HG03159 (cell line): Measurements from ENCODE around the gene FASTKD2.

Experiments
- ATAC-seq: cut with Tn5 transposase; IDR thresholded peaks from one replicate; pipeline ENCODE4 v1.9.1; 2021; ENCODE audit warnings: mild to moderate bottlenecking, moderate library complexity; ENCODE audit not compliant: unreplicated experiment

FASTKD2 gene

DNA sequence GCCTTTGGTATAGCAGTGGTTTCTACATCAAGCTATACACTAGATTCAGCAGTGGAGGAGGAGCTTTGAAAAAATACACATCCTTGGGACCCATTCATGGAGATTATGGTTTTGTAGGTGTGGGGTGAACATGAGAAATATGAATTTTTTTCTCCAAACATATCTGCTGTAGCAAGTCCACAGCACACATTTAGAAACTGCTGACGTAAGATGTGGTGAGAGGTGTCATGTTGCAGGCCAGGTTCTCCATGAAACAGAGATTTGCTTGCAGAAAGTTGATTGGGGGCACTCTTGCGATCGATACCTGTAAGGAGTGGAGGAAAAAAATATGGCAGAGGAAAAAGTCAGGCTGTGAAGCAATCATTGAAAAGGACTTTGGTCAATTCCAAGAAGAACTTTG is 67.9 kb downstream of the FASTKD2 start:
- ATAC-seq = no peak

DNA sequence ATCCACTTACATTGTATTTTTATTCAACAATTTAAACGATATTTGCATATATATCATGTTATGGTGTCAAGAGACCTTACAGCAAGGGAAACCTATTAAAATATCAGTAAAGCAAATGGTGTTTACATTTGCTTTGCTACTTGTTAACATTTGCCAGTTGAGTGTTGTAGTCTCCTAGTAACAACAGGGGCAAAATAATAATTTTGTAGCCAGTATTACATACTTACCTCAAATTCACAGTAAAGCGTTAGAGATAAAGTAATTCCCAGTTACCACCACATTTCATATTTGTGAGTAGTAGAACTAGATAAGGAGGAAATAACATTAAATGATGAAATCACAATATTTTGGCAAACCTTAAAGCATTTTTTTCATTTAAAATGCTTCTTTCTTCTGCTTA is 71.3 kb downstream of the FASTKD2 start:
- no peak for ATAC-seq

DNA sequence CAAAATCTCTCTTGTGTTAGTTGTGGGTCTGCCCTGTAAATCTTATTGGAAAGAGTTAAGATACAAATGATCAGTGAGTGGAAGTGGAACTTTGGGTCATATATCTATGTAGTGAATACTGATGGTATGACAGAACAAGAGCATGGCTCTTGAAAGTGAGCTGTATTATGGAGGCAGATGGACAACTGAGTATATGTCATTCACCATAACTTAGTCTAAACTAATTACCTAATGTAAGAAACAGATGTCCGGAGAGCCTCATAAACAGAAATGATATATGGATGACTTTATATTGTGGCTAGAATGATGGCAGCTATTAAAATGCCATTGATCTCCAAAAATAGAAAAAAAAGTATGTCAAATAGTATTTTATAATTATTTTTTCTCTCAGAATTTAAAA is 72.4 kb downstream of the FASTKD2 start:
- no peak for ATAC-seq

DNA sequence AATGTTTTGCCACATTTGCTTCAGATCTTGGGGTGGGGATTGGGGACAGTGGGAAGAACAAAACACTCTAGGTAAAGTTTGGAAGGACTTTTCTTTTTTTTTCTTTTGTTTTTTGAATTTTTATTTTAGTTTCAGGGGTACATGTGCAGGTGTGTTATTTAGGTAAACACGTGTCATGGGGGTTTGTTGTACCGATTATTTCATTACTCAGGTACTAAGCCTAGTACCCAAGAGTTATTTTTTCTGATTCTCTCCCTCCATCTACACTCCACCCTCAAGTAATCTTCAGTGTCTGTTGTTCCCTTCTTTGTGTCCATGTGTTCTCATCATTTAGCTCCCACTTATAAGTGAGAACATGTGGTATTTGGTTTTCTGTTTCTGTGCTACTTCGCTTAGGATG is 73.3 kb downstream of the FASTKD2 start:
- no peak for ATAC-seq

DNA sequence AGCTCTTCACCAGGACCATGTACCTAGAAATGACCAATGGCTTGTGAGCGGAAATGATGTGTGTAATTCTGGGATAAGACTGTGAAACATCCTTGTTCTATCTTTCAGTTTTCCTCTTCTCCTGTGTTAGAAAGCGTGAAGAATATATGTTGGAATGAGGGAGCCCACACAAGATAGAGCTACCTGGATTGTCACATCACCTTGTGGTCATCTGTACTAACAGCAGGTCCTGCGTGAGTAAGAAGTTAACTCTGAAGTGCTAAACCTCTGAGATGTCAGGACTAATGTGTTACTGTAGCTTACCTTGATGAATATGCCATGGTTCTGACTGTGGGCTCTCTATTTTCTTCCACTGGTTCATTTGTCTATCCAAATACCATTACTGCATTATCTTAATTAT is 75.6 kb downstream of the FASTKD2 start:
- no peak for ATAC-seq
